Measurements from ENCODE around the gene SOCS4. TPM values are rescaled to one million over a fixed set of nuclear protein-coding genes. Genes with fewer than 3 reads are reported as not detected.

Gene SOCS4
- total and polyA plus RNA-seq, 10 donors = 6.4 to 26.3 (median 22.0) TPM

DNA sequence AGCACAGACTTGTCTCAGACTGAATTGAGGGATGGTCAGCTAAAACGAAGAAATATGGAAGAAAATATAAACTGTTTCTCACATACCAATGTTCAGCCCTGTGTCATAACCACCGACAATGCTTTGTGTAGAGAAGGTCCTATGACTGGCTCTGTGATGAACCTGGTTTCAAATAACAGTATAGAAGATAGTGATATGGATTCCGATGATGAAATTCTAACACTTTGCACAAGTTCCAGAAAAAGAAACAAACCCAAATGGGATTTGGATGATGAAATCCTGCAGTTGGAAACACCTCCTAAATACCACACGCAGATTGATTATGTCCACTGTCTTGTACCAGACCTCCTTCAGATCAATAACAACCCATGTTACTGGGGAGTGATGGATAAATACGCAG is 16.5 kb downstream of the SOCS4 start:
- Histone ChIP-seq H3K27ac (no peak overlapping the region), H3K27me3 (replicated peaks in 1 of 7) (no peaks in the 10 kb centered on the region), H3K9me3 (no peaks in the 10 kb centered on the region), H3K36me3 (peaks cover 0 to 55% (median 21%) of the 10 kb centered on the region in 6 donors), H3K4me3 (no peak overlapping the region), H3K4me1 (peaks cover 0 to 5% (median 0%) of the 10 kb centered on the region in 6 donors)
- DNase-seq = no peak
- intact Hi-C loops (cut with DNase I; ENCODE audit: low total_unique reads) = no loop called here
- TF ChIP-seq CTCF (IDR thresholded peaks at IDR 0.05 in 8 of 11, conservative IDR thresholded peaks at IDR 0.05 in 3 of 11) (no peak), POLR2AphosphoS5 (IDR thresholded peaks at IDR 0.05) (no peak), POLR2A (IDR thresholded peaks at IDR 0.05) (no peak)
- 95 to 98% (median 96%) methylated on average over 5 of the region's 5 CpGs for WGBS, 5 donors

DNA sequence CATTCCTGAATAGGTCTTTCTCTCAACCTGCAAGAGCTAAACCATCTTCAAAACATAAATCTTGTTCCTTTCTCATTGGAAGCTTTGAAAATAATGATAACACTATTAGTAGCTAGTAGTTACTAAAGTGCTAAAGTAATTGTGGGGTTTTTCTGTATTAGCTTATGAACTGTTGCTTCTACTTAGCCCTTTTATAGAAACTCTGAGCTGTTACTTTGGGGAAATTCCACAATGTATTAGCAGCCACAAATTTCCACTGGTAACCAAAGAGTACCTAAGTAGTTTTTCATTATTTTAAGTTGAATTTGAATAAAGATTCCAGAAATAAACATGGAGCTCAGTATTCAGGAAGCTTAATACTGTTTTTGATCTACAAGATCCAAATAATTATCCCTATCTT is 18.1 kb downstream of the SOCS4 start:
- Histone ChIP-seq H3K4me3 (no peak overlapping the region), H3K27me3 (replicated peaks in 1 of 7) (no peaks in the 10 kb centered on the region), H3K4me1 (peaks cover 0 to 6% (median 0%) of the 10 kb centered on the region in 6 donors), H3K36me3 (peaks cover 0 to 40% (median 21%) of the 10 kb centered on the region in 6 donors), H3K27ac (no peak overlapping the region), H3K9me3 (no peaks in the 10 kb centered on the region)
- intact Hi-C loops (cut with DNase I; ENCODE audit: low total_unique reads) = no loop called here
- DNase-seq = no peak
- no peak for TF ChIP-seq POLR2A (IDR thresholded peaks at IDR 0.05)
- TF ChIP-seq POLR2AphosphoS5 (IDR thresholded peaks at IDR 0.05) = no peak
- TF ChIP-seq CTCF (IDR thresholded peaks at IDR 0.05 in 8 of 11, conservative IDR thresholded peaks at IDR 0.05 in 3 of 11) = no peak

DNA sequence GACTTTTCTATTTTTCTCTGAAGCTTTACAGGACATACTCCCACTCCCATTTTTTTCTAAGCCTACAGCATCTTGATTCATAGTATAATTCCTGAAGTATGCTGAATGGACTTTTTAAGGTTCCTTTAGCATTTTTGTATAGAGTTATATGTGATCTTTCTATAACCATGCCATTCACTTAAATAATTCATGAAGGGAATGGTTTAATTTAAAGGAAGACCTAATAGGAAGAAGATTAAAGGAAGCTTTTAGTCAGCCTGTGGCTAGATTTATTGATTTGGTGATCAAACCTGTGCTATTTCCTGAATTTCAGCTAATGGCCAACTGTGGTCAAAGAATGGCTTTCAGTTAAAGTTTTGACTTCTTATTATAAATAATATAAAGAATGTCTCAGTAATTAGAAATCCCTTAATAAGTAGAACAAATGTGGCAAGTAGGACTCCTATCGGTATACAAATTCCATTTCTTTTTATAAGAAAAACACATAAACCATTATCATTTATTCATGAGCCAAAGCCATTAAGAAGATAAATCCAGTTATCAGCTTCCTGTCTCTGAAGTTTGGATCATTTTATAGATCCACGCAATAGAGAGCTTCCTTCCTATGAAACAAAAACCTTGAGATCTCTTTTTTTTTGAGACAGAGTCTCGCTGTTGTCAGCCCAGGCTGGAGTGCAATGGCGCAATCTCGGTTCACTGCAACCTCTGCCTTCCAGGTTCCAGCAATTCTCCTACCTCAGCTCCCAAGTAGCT is 20.4 kb downstream of the SOCS4 start:
- WGBS, 5 donors = 57 to 80% (median 62%) methylated on average over 5 of the region's 5 CpGs
- Histone ChIP-seq H3K4me1 (peaks cover 3 to 17% (median 11%) of the 10 kb centered on the region in 6 donors), H3K27ac (peak overlapping the region in 1 of 8 donors; percentile 37), H3K36me3 (peaks cover 0 to 28% (median 16%) of the 10 kb centered on the region in 6 donors), H3K9me3 (no peaks in the 10 kb centered on the region), H3K27me3 (replicated peaks in 1 of 7) (no peaks in the 10 kb centered on the region), H3K4me3 (no peak overlapping the region)
- no peak for DNase-seq
- intact Hi-C loops (cut with DNase I; ENCODE audit: low total_unique reads) = no loop called here
- TF ChIP-seq POLR2AphosphoS5 (IDR thresholded peaks at IDR 0.05) (peak in 1 of 3 donors; percentile 25), POLR2A (IDR thresholded peaks at IDR 0.05) (no peak), CTCF (IDR thresholded peaks at IDR 0.05 in 8 of 11, conservative IDR thresholded peaks at IDR 0.05 in 3 of 11) (no peak)

GRCh38 chr14:55048900-55049436 is 21.9 kb downstream of the SOCS4 start:
- H3K27me3 ChIP-seq (replicated peaks in 1 of 7) = no peaks in the 10 kb centered on the region
- H3K4me1 ChIP-seq = peaks cover 15 to 32% (median 25%) of the 10 kb centered on the region in 6 donors
- no peak overlapping the region for H3K27ac ChIP-seq
- no peak for DNase-seq
- H3K4me3 ChIP-seq = no peak overlapping the region
- intact Hi-C loops (cut with DNase I; ENCODE audit: low total_unique reads) = no loop called here
- H3K9me3 ChIP-seq = no peaks in the 10 kb centered on the region
- WGBS, 5 donors = 89 to 95% (median 94%) methylated on average over 2 of the region's 2 CpGs
- H3K36me3 ChIP-seq = peaks cover 0 to 20% (median 4%) of the 10 kb centered on the region in 6 donors
- TF ChIP-seq POLR2AphosphoS5 (IDR thresholded peaks at IDR 0.05) = no peak
- TF ChIP-seq POLR2A (IDR thresholded peaks at IDR 0.05) = no peak
- TF ChIP-seq CTCF (IDR thresholded peaks at IDR 0.05 in 8 of 11, conservative IDR thresholded peaks at IDR 0.05 in 3 of 11) = no peak
